Omental fat pad (tissue), 4 donors: ENCODE measurements around the gene ATP6V1G2. TPM values are rescaled to one million over a fixed set of nuclear protein-coding genes. Genes with fewer than 3 reads are reported as not detected.

ENCODE experiments used
- ATAC-seq: fragments of 150-250 bp; one replicate; pipeline ENCODE4 v1.9.1; 2016; ENCODE audit warnings: mild to moderate bottlenecking, moderate library complexity; ENCODE audit not compliant: low FRiP score
- DNase-seq: peaks from one replicate; pipeline ENCODE4 v3.0.0-alpha.2; 2019; ENCODE audit warnings: low spot score
- total RNA-seq, 4 donors: library from RNA; depleted of rRNA; stranded (reverse); fragments of >200 nt; gene quantifications; one replicate each; pipeline ENCODE4 v1.1.0, GENCODE V29; 2016
- TF ChIP-seq, protein P1 (sequence below), 3 donors: fragments of 450-650 bp; IDR thresholded peaks; one replicate each; pipeline ENCODE4 v1.5.1; 2016 to 2017; ENCODE audit warnings: antibody characterized with exemption in 3 of 3, mild to moderate bottlenecking in 3 of 3, moderate library complexity in 2 of 3

ATP6V1G2 gene
- total RNA-seq, 4 donors from 2014 or later, result 0.74 to 2.6 (median 2.4) TPM; not detected in 1

DNA sequence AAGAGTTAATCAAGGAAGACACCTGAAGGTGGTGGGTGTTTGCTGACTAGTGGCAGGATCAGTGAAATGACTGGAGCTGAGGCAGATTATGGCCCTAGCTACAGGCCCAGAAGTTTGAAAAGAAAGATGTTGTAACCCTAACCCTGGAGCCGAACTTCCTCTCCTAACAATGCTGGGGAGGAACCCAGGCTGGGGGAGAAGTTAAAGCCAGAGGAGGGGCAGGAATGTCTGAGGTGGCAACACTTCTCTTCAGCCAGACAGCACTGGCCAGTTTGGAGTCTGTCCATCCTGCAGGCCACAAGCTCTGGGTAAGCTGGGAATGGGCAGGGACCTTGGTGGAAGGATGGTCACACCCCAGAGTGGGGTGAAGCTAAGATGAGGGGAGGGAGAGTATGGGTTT is 39.6 kb upstream of the ATP6V1G2 start, which contains the start of gene LST1:
Gene LST1, plus strand, starts transcription at position 270 of the 400 bp plus-strand sequence. CDS start 1,023 bp downstream, outside the sequence.
- TF ChIP-seq, protein P1, sequence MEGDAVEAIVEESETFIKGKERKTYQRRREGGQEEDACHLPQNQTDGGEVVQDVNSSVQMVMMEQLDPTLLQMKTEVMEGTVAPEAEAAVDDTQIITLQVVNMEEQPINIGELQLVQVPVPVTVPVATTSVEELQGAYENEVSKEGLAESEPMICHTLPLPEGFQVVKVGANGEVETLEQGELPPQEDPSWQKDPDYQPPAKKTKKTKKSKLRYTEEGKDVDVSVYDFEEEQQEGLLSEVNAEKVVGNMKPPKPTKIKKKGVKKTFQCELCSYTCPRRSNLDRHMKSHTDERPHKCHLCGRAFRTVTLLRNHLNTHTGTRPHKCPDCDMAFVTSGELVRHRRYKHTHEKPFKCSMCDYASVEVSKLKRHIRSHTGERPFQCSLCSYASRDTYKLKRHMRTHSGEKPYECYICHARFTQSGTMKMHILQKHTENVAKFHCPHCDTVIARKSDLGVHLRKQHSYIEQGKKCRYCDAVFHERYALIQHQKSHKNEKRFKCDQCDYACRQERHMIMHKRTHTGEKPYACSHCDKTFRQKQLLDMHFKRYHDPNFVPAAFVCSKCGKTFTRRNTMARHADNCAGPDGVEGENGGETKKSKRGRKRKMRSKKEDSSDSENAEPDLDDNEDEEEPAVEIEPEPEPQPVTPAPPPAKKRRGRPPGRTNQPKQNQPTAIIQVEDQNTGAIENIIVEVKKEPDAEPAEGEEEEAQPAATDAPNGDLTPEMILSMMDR (IDR thresholded peaks at IDR 0.05), result no peak
- no peak for DNase-seq
- ATAC-seq, result no peak

DNA sequence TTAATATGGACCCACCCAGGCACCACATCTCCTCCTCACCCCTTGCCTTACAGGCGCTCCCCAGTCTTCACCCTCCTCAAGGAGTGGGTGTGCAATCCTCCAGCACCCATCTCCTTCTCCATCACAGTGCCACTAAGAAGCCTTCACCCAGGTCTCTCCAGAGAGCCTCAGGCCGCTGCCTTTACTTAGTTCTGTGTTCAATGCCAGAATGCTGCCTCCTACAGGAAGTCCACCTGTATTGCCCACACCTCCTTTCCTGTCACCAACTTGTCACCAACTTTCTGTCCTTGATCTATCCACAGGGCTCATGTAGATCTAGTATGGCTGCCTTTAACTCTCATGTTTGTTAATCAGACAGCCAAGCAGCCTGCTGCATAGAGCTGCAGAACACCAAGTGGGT is 39.1 kb upstream of the ATP6V1G2 start:
- no peak for DNase-seq
- TF ChIP-seq, protein P1 (IDR thresholded peaks at IDR 0.05), result no peak
- ATAC-seq, result no peak

DNA sequence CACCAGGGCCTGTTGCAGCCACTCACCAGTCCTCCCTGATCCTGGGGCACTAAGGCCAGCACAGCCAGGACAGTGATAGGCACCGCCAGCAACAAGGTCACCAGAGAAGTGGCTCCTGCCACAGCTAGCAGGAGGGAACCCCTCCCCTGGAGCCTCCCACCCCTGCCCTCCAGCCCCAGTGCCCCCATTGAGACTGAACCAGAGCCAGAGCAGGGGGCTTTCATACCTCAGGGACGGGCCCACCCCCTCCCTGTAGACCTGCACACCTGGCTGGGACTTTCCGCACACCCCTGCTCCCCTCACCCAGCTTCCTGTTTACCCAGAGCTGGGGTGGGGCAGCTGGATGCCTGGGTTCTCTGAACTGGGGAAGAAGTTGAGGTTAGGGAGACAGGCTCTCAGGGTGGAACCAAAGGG is 35.8 kb upstream of the ATP6V1G2 start, which contains the start of gene LTB:
Gene LTB, minus strand, starts transcription at position 195 of the 414 bp plus-strand sequence. Its CDS starts 7 bp downstream, at position 188.
- TF ChIP-seq, protein P1 (IDR thresholded peaks at IDR 0.05), result no peak
- ATAC-seq (no peak), DNase-seq (no peak)

DNA sequence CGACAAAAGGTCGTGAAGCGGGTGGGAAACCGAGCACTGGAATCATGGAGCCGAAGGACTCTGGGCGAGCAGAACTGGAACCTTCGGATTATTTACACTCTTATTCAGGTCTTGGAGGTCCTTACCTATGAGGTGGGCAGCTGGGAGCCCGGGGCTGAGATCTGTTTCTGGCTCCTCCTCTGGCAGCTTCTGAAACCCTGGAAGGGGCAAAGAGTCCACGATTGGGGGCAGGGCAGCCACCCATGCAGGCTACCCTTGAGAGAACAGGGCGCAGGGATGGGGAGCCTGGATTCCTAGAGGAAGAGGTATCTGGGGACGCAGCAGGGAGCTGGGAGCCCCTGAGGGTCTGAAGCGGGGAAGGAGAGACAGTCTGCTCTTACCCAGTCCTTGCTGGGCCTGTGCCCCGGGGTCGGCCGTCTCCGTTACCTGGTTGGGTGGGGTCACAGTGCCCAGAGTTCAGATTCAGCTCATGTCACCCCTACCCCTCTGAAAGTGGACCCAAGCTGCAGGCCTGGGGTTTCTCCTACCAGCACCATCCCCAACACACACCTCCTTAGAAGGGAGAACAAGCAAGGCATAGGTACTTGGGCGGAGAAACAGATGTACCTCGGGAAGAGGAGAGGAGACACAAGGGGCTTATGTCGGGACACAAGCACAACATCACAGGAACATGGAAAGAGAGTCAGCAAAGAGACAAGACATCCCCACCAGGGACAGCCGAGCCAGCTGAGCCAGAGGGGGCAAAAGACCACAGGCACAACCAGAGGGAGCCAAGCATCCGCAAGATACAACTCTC is 35.2 kb upstream of the ATP6V1G2 start:
- ATAC-seq (no peak), DNase-seq (no peak)
- TF ChIP-seq, protein P1 (IDR thresholded peaks at IDR 0.05), result no peak

DNA sequence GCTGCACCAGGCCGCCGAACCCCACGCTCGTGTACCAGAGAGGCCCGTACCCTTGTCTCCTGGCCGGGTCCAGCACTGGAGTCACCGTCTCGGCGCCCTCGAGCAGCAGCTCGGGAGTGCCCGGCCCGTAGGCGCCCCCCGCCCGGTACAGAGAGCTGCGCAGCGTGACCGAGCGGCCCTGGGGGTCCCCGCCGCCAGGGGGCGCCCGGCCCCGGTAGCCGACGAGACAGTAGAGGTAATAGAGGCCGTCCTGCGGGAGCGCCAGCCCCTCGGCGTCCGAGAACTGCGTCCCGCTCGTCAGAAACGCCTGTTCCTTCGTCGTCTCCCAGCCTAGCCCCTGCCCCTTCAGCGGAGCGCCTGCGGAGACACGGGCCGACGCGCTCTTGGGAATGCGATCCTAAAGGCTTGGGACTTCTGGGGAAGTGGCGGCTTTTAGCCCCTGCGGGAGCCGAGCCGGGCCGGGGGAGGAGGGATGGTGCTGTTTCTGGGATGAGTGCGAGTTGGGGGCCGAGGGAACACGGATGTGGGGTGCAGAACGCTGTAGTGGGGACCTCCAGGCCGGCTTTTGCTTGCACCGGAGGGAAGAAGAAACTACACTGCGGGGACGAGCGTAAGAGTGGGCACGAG is 34.5 kb upstream of the ATP6V1G2 start:
- peak; percentile 75 for DNase-seq
- peak; percentile 97 for ATAC-seq
- TF ChIP-seq, protein P1 (IDR thresholded peaks at IDR 0.05), result peak in 2 of 3 donors; percentile 74 to 78

DNA sequence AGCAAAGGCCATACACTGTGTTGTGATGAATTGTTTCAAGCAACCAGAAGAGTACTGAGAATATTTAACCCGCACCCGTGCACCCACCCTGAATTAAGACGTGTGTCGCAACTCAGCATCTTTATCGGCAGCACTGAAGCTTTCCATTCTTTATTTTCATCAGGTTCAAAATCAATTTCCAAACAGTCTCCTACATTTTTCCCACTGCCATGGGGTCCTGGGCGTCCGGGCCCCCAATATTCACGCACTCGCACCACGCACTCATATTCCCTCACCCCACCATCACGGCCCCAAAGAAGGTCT is 34.0 kb upstream of the ATP6V1G2 start:
- no peak for DNase-seq
- TF ChIP-seq, protein P1 (IDR thresholded peaks at IDR 0.05), result no peak
- ATAC-seq, result no peak
